Measurements from ENCODE around the gene ZNF428. TPM values are rescaled to one million over a fixed set of nuclear protein-coding genes. Genes with fewer than 3 reads are reported as not detected.

Gene ZNF428, protein sequence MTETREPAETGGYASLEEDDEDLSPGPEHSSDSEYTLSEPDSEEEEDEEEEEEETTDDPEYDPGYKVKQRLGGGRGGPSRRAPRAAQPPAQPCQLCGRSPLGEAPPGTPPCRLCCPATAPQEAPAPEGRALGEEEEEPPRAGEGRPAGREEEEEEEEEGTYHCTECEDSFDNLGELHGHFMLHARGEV
- total RNA-seq: 10 to 100 TPM; 23.0 to 23.2 TPM

DNA sequence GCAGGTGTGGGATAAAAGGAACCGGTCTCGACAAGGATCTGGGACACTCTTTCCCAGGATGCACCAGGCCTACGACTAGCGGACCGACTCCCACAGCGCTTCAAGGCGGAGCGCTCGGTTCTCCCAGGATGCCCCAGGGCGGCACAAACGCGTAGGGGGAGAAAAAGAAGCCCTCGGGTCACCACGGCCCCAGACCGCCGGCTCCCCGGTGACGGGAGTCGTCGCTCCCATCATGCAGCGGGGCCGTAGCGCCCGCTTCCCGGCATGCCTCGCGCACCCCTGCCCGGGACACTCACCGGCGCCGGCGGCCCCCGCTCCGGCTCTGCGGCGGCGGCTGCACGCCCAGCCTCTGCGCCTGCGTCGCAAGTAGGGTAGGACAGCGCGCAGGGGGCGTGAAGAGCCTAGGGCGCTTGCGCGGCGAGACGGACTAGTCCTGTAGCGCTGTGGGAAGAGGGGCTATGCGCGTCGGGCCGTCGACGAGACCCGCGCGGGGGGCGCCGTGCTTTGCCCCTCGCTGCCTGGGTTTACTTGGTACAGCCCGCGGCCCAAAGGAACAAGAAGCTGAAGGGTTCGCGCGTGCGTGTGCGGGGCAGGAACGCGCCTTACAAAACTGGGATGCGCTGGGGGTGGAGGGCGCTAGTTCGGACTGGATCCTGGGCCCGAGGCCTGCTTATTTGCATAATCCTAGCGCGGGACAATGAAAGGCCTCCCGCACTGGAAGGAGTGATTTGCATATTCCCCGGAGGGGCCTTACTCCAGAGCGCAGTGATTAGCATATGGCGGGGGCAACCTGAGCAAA, at the start of gene ZNF428:
ZNF428 (minus strand) TSS at position 368 of the 799 bp plus-strand sequence. CDS start 5,325 bp downstream, outside the sequence.
- Mint-ChIP-seq H3K4me1 (peaks cover 24% of the 10 kb centered on the region), H3K4me3 (peak within 1 kb of the TSS; percentile 89), H3K27ac (peak within 1 kb of the TSS; percentile 94), H3K9me3 (ENCODE audit: low read depth) (no peaks in the 10 kb centered on the region), H3K27me3 (no peaks in the 10 kb centered on the region), H3K36me3 (no peaks in the 10 kb centered on the region)
- CTCF ChIA-PET: interaction anchor here (1.0 to 1.7 kb wide), 3 partner anchors 22 to 173 kb away, joined by 3 to 4 read pairs (median 3); partner anchors contain the start of gene ZNF576
- peak; percentile 90 for DNase-seq
- ATAC-seq: peak; percentile 91

DNA sequence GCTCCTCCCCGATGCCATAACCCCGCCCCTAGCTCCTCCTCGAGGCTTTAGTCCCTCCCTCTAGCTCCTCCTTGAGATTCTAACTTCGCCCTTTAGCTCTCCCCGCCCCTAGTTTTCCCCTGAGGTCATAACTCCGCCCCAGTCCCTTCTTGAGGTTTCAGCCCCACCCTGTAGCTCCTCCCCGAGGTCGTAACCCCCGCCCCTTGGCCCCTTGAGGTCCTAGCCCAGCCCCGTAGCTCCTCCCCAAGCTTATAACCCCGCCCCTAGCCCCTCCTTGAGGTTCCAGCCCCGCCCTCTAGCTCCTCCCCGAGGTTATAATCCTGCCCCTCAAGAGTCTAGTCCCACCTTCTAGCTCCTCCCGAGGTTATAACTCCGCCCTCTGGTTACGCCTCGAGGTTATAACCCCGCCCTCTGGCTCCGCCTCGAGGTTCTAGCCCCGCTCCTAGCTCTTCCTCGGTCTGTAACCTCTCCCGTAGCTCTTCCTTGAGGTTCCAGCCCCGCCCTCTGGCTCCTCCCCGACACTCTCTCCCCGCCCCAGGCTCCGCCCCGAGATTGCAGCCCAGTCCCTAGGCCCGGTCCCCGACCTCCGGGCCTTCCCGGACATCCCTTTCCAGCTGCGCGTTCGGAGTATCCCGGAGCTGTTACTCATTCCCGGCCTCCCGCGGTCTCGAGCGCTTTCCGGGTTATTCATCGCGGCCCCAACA, 49.1 kb upstream of the ZNF428 start:
- no peaks in the 10 kb centered on the region for H3K9me3 Mint-ChIP-seq (ENCODE audit: low read depth)
- H3K4me1 Mint-ChIP-seq: peaks cover 38% of the 10 kb centered on the region
- peak overlapping the region; percentile 85 for H3K27ac Mint-ChIP-seq
- H3K27me3 Mint-ChIP-seq: peaks cover 12% of the 10 kb centered on the region
- CTCF ChIA-PET: interaction anchor here (0.6 to 2.9 kb wide), 31 partner anchors 9 to 236 kb away, joined by 3 to 16 read pairs (median 5); partner anchors contain the start of genes IRGC, IRGQ, KCNN4 and SMG9
- peak overlapping the region; percentile 82 for H3K4me3 Mint-ChIP-seq
- peak; percentile 91 for ATAC-seq
- peaks cover 22% of the 10 kb centered on the region for H3K36me3 Mint-ChIP-seq
- DNase-seq: peak; percentile 99

DNA sequence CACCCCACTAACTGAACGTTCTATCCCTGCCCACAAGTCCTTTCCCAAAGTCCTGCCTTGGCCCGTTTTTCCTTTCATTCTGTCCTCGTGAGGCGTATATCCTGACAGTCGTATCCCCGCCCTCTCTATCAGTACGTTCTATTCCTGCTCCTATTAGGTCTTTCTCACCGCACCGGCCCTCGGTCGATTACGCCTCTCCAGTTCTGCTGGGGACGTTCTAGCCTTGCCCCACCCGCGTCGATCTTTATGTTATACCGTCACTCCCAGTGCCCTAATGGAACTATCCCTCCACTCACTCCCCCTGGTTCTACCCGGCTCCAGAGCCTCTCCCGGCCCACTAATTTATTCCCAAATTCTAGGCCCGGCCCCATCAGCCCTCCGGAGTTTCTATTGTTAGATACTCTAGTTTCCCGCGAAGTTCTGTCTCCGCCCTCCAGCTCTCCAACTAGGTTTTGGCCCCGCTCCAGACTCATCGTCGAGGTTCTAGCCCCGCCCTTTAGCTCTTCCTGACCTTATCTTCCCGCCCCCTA, 48.5 kb upstream of the ZNF428 start:
- H3K9me3 Mint-ChIP-seq (ENCODE audit: low read depth): no peaks in the 10 kb centered on the region
- H3K27me3 Mint-ChIP-seq: peaks cover 12% of the 10 kb centered on the region
- peak overlapping the region; percentile 85 for H3K27ac Mint-ChIP-seq
- ATAC-seq: no peak
- CTCF ChIA-PET: interaction anchor here (0.6 to 2.9 kb wide), 29 partner anchors 8 to 235 kb away, joined by 3 to 16 read pairs (median 5); partner anchors contain the start of genes IRGC, IRGQ, KCNN4 and SMG9
- H3K4me1 Mint-ChIP-seq: peaks cover 40% of the 10 kb centered on the region
- H3K36me3 Mint-ChIP-seq: peaks cover 22% of the 10 kb centered on the region
- no peak for DNase-seq
- H3K4me3 Mint-ChIP-seq: peak overlapping the region; percentile 82

DNA sequence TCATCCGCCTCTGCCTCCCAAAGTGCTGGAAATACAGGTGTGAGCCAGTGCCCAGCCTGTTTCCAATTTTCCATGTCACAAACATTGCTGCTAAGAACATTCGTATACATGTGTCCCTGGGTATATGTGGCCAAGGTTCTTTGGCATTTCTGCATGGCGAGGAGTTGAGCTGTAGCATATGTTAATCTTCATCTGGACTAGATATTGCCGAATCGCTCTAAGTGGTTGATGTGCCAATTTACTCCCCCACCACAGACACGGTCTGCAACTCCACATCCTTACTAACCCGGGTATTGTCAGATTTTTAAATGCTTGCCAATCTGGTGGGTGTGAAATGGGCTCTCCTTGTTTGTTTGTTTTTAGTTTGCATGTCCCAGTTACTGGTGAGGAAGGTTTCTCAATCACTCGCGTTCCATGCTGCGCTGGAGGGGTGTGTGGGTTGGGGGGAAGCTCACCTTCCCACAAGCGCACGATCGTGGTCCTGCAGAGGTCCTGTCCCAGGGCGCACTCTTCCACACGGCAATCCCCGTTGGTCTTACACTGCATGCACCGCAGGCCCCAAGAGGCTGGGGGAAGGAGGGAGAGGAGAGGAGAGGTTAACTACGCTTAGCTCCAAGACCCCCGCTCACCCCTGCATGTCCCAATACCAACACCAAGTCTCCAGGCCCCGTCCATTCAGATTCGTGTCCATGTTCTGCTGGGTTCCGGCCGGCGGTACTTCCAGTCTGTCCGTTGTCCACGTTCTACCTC, 47.9 kb upstream of the ZNF428 start:
- Mint-ChIP-seq H3K27me3 (peaks cover 12% of the 10 kb centered on the region), H3K9me3 (ENCODE audit: low read depth) (no peaks in the 10 kb centered on the region), H3K27ac (peak overlapping the region; percentile 85), H3K4me3 (peak overlapping the region; percentile 82), H3K36me3 (peaks cover 24% of the 10 kb centered on the region), H3K4me1 (peaks cover 40% of the 10 kb centered on the region)
- DNase-seq (peak; percentile 41), ATAC-seq (no peak)
- CTCF ChIA-PET: interaction anchor here (0.7 to 2.2 kb wide), 7 partner anchors 15 to 221 kb away, joined by 3 to 13 read pairs (median 6); partner anchors contain the start of genes IRGQ and SMG9

DNA sequence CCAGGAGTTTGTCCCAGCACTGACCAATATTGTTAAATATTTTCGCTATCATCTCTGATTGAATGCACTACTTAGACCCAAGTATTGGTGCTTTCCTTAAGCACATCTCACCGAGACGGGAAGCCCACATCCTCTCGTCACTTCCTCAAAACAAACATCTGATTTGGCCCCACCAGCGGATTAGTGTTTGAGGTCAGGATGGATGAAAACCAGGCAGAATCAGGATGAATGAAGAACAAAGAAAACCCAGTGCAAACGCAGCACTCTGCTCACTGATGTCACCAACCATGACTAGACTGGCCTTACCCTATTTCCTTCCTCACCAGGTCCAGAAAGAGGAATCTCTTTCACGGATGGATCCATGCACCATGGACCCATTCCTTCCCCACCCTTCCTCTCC, 44.6 kb upstream of the ZNF428 start:
- CTCF ChIA-PET: no interaction called here
- DNase-seq (peak; percentile 64), ATAC-seq (no peak)
- Mint-ChIP-seq H3K4me1 (peaks cover 31% of the 10 kb centered on the region), H3K36me3 (peaks cover 29% of the 10 kb centered on the region), H3K27ac (peak overlapping the region; percentile 66), H3K4me3 (peak overlapping the region; percentile 25), H3K9me3 (ENCODE audit: low read depth) (no peaks in the 10 kb centered on the region), H3K27me3 (no peaks in the 10 kb centered on the region)

DNA sequence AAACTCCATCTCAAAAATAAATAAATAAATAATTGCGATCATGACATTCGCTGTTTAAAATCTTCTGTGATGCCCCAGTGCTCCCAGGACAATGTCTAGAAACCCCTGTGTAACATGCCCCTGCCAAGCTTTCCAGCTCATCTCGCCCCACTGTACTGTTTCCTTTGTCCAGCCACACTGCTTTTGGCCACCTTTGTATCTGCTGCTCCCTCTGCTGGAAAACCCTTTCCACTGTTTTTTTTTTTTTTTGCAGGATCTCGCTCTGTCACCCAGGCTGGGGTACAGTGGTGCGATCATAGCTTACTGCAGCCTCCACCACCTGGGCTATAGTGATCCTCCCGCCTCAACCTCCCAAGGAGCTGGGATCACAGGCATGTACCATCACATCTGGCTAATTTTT, 43.1 kb upstream of the ZNF428 start:
- H3K4me3 Mint-ChIP-seq: no peak overlapping the region
- CTCF ChIA-PET: interaction anchor here (0.7 kb wide), 1 partner anchor 143 kb away, joined by 3 read pairs; no protein-coding TSS in a partner anchor

DNA sequence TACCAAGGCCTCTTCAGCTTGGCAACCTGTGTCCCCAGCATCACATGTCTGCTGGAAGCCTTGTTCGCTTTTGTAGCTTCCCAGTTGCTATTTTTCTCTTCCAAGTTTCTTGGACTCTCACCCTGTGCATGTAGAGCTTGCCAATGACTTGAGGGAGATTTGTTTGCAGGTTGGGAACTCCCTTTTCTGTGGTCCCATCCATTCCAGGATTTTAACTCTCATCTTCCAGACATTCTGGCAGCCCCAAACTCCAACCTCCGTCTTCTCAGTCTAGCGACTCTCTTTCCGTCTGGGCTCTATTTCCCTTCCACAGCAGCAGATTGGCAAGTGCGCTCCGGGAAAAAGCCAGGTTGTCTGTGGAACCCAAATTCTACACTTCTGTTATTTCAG, 41.5 kb upstream of the ZNF428 start:
- no peak for ATAC-seq
- Mint-ChIP-seq H3K4me1 (peaks cover 19% of the 10 kb centered on the region), H3K36me3 (peaks cover 27% of the 10 kb centered on the region)

More for the DNA sequence above, 43.1 kb upstream of the ZNF428 start:
- no peak for ATAC-seq
- DNase-seq: no peak
- Mint-ChIP-seq H3K27ac (no peak overlapping the region), H3K9me3 (ENCODE audit: low read depth) (no peaks in the 10 kb centered on the region), H3K27me3 (no peaks in the 10 kb centered on the region), H3K4me1 (peaks cover 24% of the 10 kb centered on the region), H3K36me3 (peaks cover 29% of the 10 kb centered on the region)

DNA sequence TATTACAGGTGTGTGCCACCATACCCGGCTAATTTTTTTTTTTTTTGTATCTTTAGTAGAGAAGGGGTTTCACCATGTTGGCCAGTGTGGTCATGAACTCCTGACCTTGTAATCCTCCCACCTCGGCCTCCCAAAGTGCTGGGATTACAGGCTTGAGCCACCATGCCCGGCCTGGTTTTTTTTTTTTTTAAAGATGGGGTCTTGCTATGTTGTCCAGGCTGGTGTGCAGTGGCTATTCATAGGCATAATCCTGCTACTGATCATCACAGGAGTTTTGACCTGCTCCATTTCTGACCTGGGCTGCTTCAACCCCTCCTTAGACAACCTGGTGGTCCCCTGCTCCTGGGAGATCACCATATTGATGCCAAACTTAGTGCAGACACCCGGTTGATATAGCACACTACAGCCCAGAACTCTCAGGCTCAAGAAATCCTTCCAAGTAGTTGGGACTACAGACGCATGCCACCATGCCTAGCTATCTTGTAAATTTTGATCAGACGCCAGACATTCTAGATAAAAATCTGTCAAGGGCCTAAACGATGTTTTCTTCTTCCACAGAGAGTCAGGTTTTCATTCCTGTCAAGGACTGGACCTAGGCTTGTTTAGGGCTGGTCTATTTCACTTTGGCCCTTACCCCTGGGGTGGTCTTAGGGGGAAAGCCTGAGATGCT, 41.0 kb upstream of the ZNF428 start:
- no peaks in the 10 kb centered on the region for H3K27me3 Mint-ChIP-seq
- no peak overlapping the region for H3K4me3 Mint-ChIP-seq
- no peaks in the 10 kb centered on the region for H3K9me3 Mint-ChIP-seq (ENCODE audit: low read depth)
- ATAC-seq (no peak), DNase-seq (no peak)
- H3K4me1 Mint-ChIP-seq: peaks cover 19% of the 10 kb centered on the region
- H3K27ac Mint-ChIP-seq: no peak overlapping the region
- CTCF ChIA-PET: interaction anchor here (1.1 to 1.4 kb wide), 2 partner anchors 141 to 213 kb away, joined by 3 read pairs; no protein-coding TSS in a partner anchor
- H3K36me3 Mint-ChIP-seq: peaks cover 31% of the 10 kb centered on the region

More for the DNA sequence above, 41.5 kb upstream of the ZNF428 start:
- DNase-seq: no peak
- CTCF ChIA-PET: interaction anchor here (1.1 to 1.4 kb wide), 2 partner anchors 141 to 214 kb away, joined by 3 read pairs; no protein-coding TSS in a partner anchor
- H3K4me3 Mint-ChIP-seq: no peak overlapping the region
- no peak overlapping the region for H3K27ac Mint-ChIP-seq
- no peaks in the 10 kb centered on the region for H3K9me3 Mint-ChIP-seq (ENCODE audit: low read depth)
- no peaks in the 10 kb centered on the region for H3K27me3 Mint-ChIP-seq

DNA sequence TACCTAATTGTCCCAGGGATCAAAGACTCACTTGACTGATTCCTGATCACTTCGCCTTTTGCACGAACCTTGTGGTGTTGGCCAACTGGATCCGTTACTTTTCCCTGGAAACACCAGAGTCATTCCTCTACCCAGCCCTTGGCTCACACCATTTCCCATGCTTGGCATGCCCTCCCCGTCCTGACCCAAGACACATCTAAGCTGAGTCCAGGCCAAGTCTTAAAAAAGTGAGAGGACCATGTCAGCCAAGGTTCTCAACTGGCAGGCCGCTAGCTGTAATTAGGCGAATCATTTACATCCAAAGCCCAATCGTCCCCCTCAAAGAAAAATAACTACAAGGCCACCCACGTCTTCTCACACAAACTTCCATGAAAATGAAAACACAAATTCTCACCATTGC, 39.1 kb upstream of the ZNF428 start:
- Mint-ChIP-seq H3K27me3 (no peaks in the 10 kb centered on the region), H3K27ac (no peak overlapping the region), H3K4me3 (no peak overlapping the region), H3K9me3 (ENCODE audit: low read depth) (no peaks in the 10 kb centered on the region), H3K4me1 (peaks cover 2% of the 10 kb centered on the region), H3K36me3 (peaks cover 25% of the 10 kb centered on the region)
- CTCF ChIA-PET: interaction anchor here (0.6 to 0.8 kb wide), 2 partner anchors 61 to 64 kb away, joined by 3 read pairs; no protein-coding TSS in a partner anchor
- no peak for ATAC-seq
- DNase-seq: no peak

DNA sequence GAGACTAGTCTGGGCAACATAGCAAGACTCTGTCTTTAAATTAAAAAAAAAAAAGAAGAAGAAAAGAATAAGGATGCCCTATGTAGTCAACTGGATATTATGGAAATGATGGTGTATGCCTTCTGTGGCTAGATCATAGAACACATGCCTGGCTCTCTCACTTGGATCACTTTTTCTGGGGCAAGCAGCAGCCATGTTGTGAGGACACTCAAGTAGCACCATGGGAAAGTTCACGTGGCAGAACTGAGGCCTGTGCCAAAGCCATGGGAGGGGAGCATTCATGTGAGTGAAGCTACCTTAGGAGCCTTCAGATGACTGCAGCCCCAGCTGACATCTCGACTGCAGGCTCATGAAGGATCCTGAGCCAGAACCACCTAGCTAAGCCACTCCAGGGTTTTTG, 38.6 kb upstream of the ZNF428 start:
- Mint-ChIP-seq H3K4me3 (no peak overlapping the region), H3K36me3 (peaks cover 25% of the 10 kb centered on the region), H3K4me1 (no peaks in the 10 kb centered on the region), H3K27me3 (no peaks in the 10 kb centered on the region), H3K9me3 (ENCODE audit: low read depth) (no peaks in the 10 kb centered on the region), H3K27ac (no peak overlapping the region)
- DNase-seq (no peak), ATAC-seq (no peak)
- CTCF ChIA-PET: no interaction called here

DNA sequence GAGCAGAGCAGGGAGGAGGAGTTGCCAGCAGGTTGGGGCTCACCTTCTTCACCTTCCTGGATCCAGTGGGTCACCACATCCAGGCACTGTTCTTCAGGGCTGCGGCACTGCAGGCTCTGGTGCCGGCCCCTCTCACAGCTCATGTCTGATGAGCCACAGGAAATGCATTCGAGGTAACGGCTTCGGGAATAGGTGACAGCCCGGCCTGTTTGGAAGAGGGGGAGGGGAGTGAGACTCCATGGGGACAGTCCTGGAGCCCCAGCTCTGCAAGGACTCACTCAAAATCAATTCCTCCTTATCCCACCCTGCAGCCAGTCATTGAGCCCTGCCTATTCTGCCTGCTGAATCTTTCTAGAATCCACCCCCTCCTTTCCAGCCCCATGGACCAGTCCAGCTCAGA, 37.0 kb upstream of the ZNF428 start:
- H3K27ac Mint-ChIP-seq: no peak overlapping the region
- peaks cover 5% of the 10 kb centered on the region for H3K4me1 Mint-ChIP-seq
- H3K36me3 Mint-ChIP-seq: peaks cover 24% of the 10 kb centered on the region
- DNase-seq (no peak), ATAC-seq (no peak)
- CTCF ChIA-PET: no interaction called here
- H3K27me3 Mint-ChIP-seq: no peaks in the 10 kb centered on the region
- no peaks in the 10 kb centered on the region for H3K9me3 Mint-ChIP-seq (ENCODE audit: low read depth)
- H3K4me3 Mint-ChIP-seq: no peak overlapping the region

DNA sequence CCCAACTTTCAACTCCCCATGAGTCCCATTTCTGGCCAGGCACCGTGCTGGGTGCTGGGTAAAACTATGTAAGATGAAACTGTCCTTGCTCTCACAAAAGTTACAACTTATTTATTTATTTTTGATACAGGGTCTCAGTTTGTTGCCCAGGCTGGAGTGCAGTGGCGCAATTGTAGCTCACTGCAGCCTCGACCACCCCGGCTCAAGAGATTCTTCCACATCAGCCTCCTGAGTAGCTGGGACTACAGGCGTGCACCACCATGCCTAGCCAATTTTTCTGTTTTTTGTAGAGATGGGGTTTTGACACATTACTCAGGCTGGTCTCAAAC, 33.1 kb upstream of the ZNF428 start:
- peaks cover 16% of the 10 kb centered on the region for H3K36me3 Mint-ChIP-seq
- no peak overlapping the region for H3K4me3 Mint-ChIP-seq
- DNase-seq (no peak), ATAC-seq (no peak)
- CTCF ChIA-PET: interaction anchor here (0.9 to 2.2 kb wide), 8 partner anchors 10 to 220 kb away, joined by 3 to 8 read pairs (median 4); partner anchors contain the start of gene ZNF576
- peaks cover 5% of the 10 kb centered on the region for H3K4me1 Mint-ChIP-seq
- H3K27ac Mint-ChIP-seq: no peak overlapping the region
- H3K27me3 Mint-ChIP-seq: no peaks in the 10 kb centered on the region
- no peaks in the 10 kb centered on the region for H3K9me3 Mint-ChIP-seq (ENCODE audit: low read depth)

All from activated CD8-positive, alpha-beta memory T cell treated with anti-CD3 and anti-CD28 coated beads, Interleukin-2, amount 10 ng/mL, durations not matched to agents 7 days and 5 days (primary cell).